ENCODE measurements around the gene WDR89. TPM values are rescaled to one million over a fixed set of nuclear protein-coding genes. Genes with fewer than 3 reads are reported as not detected.

Gene WDR89
- 10 to 100 TPM; 19.5 to 26.0 TPM for total RNA-seq

GRCh38 chr14:63641473-63642228 lies at the start of gene WDR89:
Gene WDR89, minus strand, starts transcription at chr14:63641871. Its CDS starts 41,929 bp downstream, at chr14:63599942.
- Mint-ChIP-seq H3K9me3 (ENCODE audit: low read depth) (peaks cover 3% of the 10 kb centered on the region), H3K4me3 (peak within 1 kb of the TSS; percentile 85), H3K36me3 (peaks cover 26% of the 10 kb centered on the region), H3K27ac (peak within 1 kb of the TSS; percentile 93), H3K27me3 (no peaks in the 10 kb centered on the region), H3K4me1 (peaks cover 36% of the 10 kb centered on the region)
- DNase-seq (peak; percentile 99), ATAC-seq (peak; percentile 93)
- CTCF ChIA-PET = interaction anchor here (0.7 to 3.3 kb wide), 13 partner anchors 9 to 258 kb away, joined by 3 to 16 read pairs (median 4); partner anchors contain the start of gene SYNE2

- H3K9me3 Mint-ChIP-seq (ENCODE audit: low read depth) = no peaks in the 10 kb centered on the region
- peaks cover 18% of the 10 kb centered on the region for H3K36me3 Mint-ChIP-seq
- ATAC-seq = no peak
- no peak overlapping the region for H3K4me3 Mint-ChIP-seq
- CTCF ChIA-PET = interaction anchor here (0.7 kb wide), 1 partner anchor 54 kb away, joined by 3 read pairs; no protein-coding TSS in a partner anchor
- no peak overlapping the region for H3K27ac Mint-ChIP-seq
- H3K4me1 Mint-ChIP-seq = no peaks in the 10 kb centered on the region
- DNase-seq = no peak
- no peaks in the 10 kb centered on the region for H3K27me3 Mint-ChIP-seq
Observed at GRCh38 chr14:63689132-63689531, 47.5 kb upstream of the WDR89 start.

GRCh38 chr14:63686926-63687325 lies 45.3 kb upstream of the WDR89 start:
- H3K27me3 Mint-ChIP-seq = no peaks in the 10 kb centered on the region
- no peak overlapping the region for H3K4me3 Mint-ChIP-seq
- ATAC-seq = no peak
- peaks cover 16% of the 10 kb centered on the region for H3K36me3 Mint-ChIP-seq
- no peak overlapping the region for H3K27ac Mint-ChIP-seq
- CTCF ChIA-PET = no interaction called here
- no peak for DNase-seq
- H3K4me1 Mint-ChIP-seq = no peaks in the 10 kb centered on the region
- no peaks in the 10 kb centered on the region for H3K9me3 Mint-ChIP-seq (ENCODE audit: low read depth)

- DNase-seq = no peak
- no peak overlapping the region for H3K4me3 Mint-ChIP-seq
- H3K4me1 Mint-ChIP-seq = no peaks in the 10 kb centered on the region
- H3K27me3 Mint-ChIP-seq = no peaks in the 10 kb centered on the region
- H3K27ac Mint-ChIP-seq = no peak overlapping the region
- ATAC-seq = no peak
- no peaks in the 10 kb centered on the region for H3K9me3 Mint-ChIP-seq (ENCODE audit: low read depth)
- CTCF ChIA-PET = no interaction called here
- peaks cover 20% of the 10 kb centered on the region for H3K36me3 Mint-ChIP-seq
Observed at GRCh38 chr14:63685401-63685800, 43.7 kb upstream of the WDR89 start.

- ATAC-seq (no peak), DNase-seq (no peak)
- CTCF ChIA-PET = no interaction called here
- Mint-ChIP-seq H3K4me1 (no peaks in the 10 kb centered on the region), H3K9me3 (ENCODE audit: low read depth) (no peaks in the 10 kb centered on the region), H3K27me3 (no peaks in the 10 kb centered on the region), H3K36me3 (peaks cover 20% of the 10 kb centered on the region), H3K4me3 (no peak overlapping the region), H3K27ac (no peak overlapping the region)
Observed at GRCh38 chr14:63682727-63683593, 41.3 kb upstream of the WDR89 start.

- Mint-ChIP-seq H3K27me3 (no peaks in the 10 kb centered on the region), H3K4me3 (no peak overlapping the region), H3K9me3 (ENCODE audit: low read depth) (no peaks in the 10 kb centered on the region), H3K4me1 (no peaks in the 10 kb centered on the region), H3K27ac (no peak overlapping the region), H3K36me3 (peaks cover 17% of the 10 kb centered on the region)
- ATAC-seq (no peak), DNase-seq (no peak)
- CTCF ChIA-PET = no interaction called here
Observed at GRCh38 chr14:63678536-63678935, 36.9 kb upstream of the WDR89 start.

- DNase-seq = no peak
- H3K36me3 Mint-ChIP-seq = peaks cover 15% of the 10 kb centered on the region
- CTCF ChIA-PET = no interaction called here
- no peak overlapping the region for H3K27ac Mint-ChIP-seq
- no peak for ATAC-seq
- H3K27me3 Mint-ChIP-seq = no peaks in the 10 kb centered on the region
- no peaks in the 10 kb centered on the region for H3K4me1 Mint-ChIP-seq
- no peaks in the 10 kb centered on the region for H3K9me3 Mint-ChIP-seq (ENCODE audit: low read depth)
- no peak overlapping the region for H3K4me3 Mint-ChIP-seq
Observed at GRCh38 chr14:63677891-63678379, 36.3 kb upstream of the WDR89 start.

GRCh38 chr14:63676615-63677014 lies 34.9 kb upstream of the WDR89 start:
- CTCF ChIA-PET = interaction anchor here (0.7 kb wide), 1 partner anchor 78 kb away, joined by 4 read pairs; no protein-coding TSS in a partner anchor
- Mint-ChIP-seq H3K4me3 (no peak overlapping the region), H3K36me3 (peaks cover 12% of the 10 kb centered on the region), H3K9me3 (ENCODE audit: low read depth) (no peaks in the 10 kb centered on the region), H3K27me3 (no peaks in the 10 kb centered on the region), H3K27ac (no peak overlapping the region), H3K4me1 (no peaks in the 10 kb centered on the region)
- DNase-seq (no peak), ATAC-seq (no peak)

- Mint-ChIP-seq H3K36me3 (peaks cover 2% of the 10 kb centered on the region), H3K4me1 (no peaks in the 10 kb centered on the region), H3K27me3 (no peaks in the 10 kb centered on the region), H3K9me3 (ENCODE audit: low read depth) (no peaks in the 10 kb centered on the region), H3K4me3 (no peak overlapping the region), H3K27ac (no peak overlapping the region)
- no peak for DNase-seq
- CTCF ChIA-PET = no interaction called here
- ATAC-seq = no peak
Observed at GRCh38 chr14:63673886-63674497, 32.3 kb upstream of the WDR89 start.

- no peak for ATAC-seq
- H3K4me1 Mint-ChIP-seq = no peaks in the 10 kb centered on the region
- H3K27ac Mint-ChIP-seq = no peak overlapping the region
- no peak overlapping the region for H3K4me3 Mint-ChIP-seq
- peaks cover 2% of the 10 kb centered on the region for H3K36me3 Mint-ChIP-seq
- CTCF ChIA-PET = no interaction called here
- H3K9me3 Mint-ChIP-seq (ENCODE audit: low read depth) = no peaks in the 10 kb centered on the region
- no peaks in the 10 kb centered on the region for H3K27me3 Mint-ChIP-seq
- DNase-seq = no peak
Observed at GRCh38 chr14:63673255-63673654, 31.6 kb upstream of the WDR89 start.

GRCh38 chr14:63672417-63673180 lies 30.9 kb upstream of the WDR89 start:
- Mint-ChIP-seq H3K27ac (no peak overlapping the region), H3K4me1 (no peaks in the 10 kb centered on the region), H3K36me3 (peaks cover 2% of the 10 kb centered on the region), H3K9me3 (ENCODE audit: low read depth) (no peaks in the 10 kb centered on the region), H3K27me3 (no peaks in the 10 kb centered on the region), H3K4me3 (no peak overlapping the region)
- no peak for DNase-seq
- no peak for ATAC-seq
- CTCF ChIA-PET = no interaction called here

- no peaks in the 10 kb centered on the region for H3K27me3 Mint-ChIP-seq
- no peak overlapping the region for H3K4me3 Mint-ChIP-seq
- no peaks in the 10 kb centered on the region for H3K9me3 Mint-ChIP-seq (ENCODE audit: low read depth)
- CTCF ChIA-PET = no interaction called here
- ATAC-seq = no peak
- H3K4me1 Mint-ChIP-seq = no peaks in the 10 kb centered on the region
- DNase-seq = no peak
- no peak overlapping the region for H3K27ac Mint-ChIP-seq
- H3K36me3 Mint-ChIP-seq = peaks cover 2% of the 10 kb centered on the region
Observed at GRCh38 chr14:63671987-63672386, 30.3 kb upstream of the WDR89 start.

- no peak for ATAC-seq
- CTCF ChIA-PET = no interaction called here
Observed at GRCh38 chr14:63670692-63671091, 29.0 kb upstream of the WDR89 start.

More at GRCh38 chr14:63670692-63671091, 29.0 kb upstream of the WDR89 start:
- Mint-ChIP-seq H3K27ac (no peak overlapping the region), H3K36me3 (no peaks in the 10 kb centered on the region), H3K4me3 (no peak overlapping the region), H3K4me1 (no peaks in the 10 kb centered on the region), H3K9me3 (ENCODE audit: low read depth) (no peaks in the 10 kb centered on the region), H3K27me3 (no peaks in the 10 kb centered on the region)
- DNase-seq = no peak

Measured in activated CD8-positive, alpha-beta memory T cell treated with anti-CD3 and anti-CD28 coated beads, Interleukin-2, amount 10 ng/mL, durations not matched to agents 7 days and 5 days (primary cell).